AG04450 (cell line): ENCODE results near the gene NR1I2. TPM values are rescaled to one million over a fixed set of nuclear protein-coding genes. Genes with fewer than 3 reads are reported as not detected.

Experiments used
- CTCF ChIA-PET: fragments of 300-600, 350-600 bp; formaldehyde crosslinking; extraction: SDS; loops from one replicate; lab custom pipeline; 2022; ENCODE audit warnings: antibody characterized with exemption, inconsistent platforms; lab: Charles Lee
- POLR2A ChIA-PET: fragments of 350-600 bp; formaldehyde crosslinking; extraction: SDS; loops from one replicate; lab custom pipeline; 2021; ENCODE audit warnings: antibody characterized with exemption, inconsistent platforms; lab: Yijun Ruan, JAX
- DNase-seq: peaks from one replicate; pipeline ENCODE4 v3.0.0-alpha.2; 2011; ENCODE audit warnings: low read depth, low spot score
- H3K27ac ChIP-seq: one replicate; pipeline ENCODE4 v1.5.1; 2012; ENCODE audit warnings: low read depth, low read length, control low read depth
- H3K27me3 ChIP-seq: one replicate; pipeline ENCODE4 v1.6.0; 2012; ENCODE audit warnings: low read length; ENCODE audit not compliant: control insufficient read depth, insufficient read depth
- H3K4me3 ChIP-seq: 2 replicates; pipeline ENCODE4 v1.5.1; 2011; ENCODE audit warnings: mild to moderate bottlenecking, low read depth, low read length, control low read depth
- H3K9me3 ChIP-seq: 2 replicates; pipeline ENCODE4 v1.5.1; 2012; ENCODE audit warnings: low read length; ENCODE audit not compliant: control insufficient read depth, insufficient read depth
- CTCF ChIP-seq: IDR thresholded peaks from 2 replicates; pipeline ENCODE4 v1.5.1; 2011; ENCODE audit warnings: low read depth, low read length, control low read depth, inconsistent platforms
- polyA plus RNA-seq: library from polyadenylated mRNA; depleted of rRNA; stranded (reverse); fragments of >200 nt; gene quantifications from 2 replicates; pipeline ENCODE4 v1.2.3, GENCODE V29; 2011

Gene NR1I2
- polyA plus RNA-seq, 1 experiment = not detected

DNA sequence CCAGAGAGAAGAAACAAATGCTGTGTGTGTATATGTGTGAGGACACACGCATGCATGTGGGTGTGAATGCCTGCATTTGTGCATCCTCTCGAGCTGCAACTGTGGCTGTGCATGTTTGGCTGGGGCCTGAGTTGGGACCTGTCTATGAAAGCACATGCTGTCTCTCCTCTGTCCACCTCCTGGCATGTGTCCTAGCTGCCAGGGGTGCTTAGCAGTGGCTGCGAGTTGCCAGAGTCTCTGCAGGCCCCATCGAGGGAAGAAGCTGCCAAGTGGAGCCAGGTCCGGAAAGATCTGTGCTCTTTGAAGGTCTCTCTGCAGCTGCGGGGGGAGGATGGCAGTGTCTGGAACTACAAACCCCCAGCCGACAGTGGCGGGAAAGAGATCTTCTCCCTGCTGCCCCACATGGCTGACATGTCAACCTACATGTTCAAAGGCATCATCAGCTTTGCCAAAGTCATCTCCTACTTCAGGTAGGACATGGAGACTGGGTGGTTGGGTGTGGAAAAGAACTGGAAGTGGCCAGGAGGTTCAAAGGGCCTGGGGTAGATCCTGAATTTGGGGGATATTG lies 30.7 kb downstream of the NR1I2 start:
- no peaks in the 10 kb centered on the region; the same call in 1 of the 2 replicates for H3K9me3 ChIP-seq
- no peak overlapping the region for H3K4me3 ChIP-seq
- DNase-seq = no peak
- no peak for TF ChIP-seq CTCF
- CTCF ChIA-PET = no interaction called here
- peaks cover 29% of the 10 kb centered on the region for H3K27me3 ChIP-seq
- POLR2A ChIA-PET = no interaction called here
- H3K27ac ChIP-seq = no peak overlapping the region

GRCh38 chr3:119815716-119816115 lies 33.8 kb downstream of the NR1I2 start:
- ChIA-PET CTCF (no interaction called here), POLR2A (no interaction called here)
- no peak overlapping the region for H3K27ac ChIP-seq

GRCh38 chr3:119817071-119817470 lies 35.2 kb downstream of the NR1I2 start:
- ChIA-PET POLR2A (no interaction called here), CTCF (interaction anchor here (0.7 to 1.1 kb wide), 2 partner anchors 11 to 27 kb away, joined by 3 read pairs; no protein-coding TSS in a partner anchor)
- Histone ChIP-seq H3K27me3 (peaks cover 19% of the 10 kb centered on the region), H3K4me3 (no peak overlapping the region), H3K27ac (no peak overlapping the region), H3K9me3 (no peaks in the 10 kb centered on the region; the same call in 1 of the 2 replicates)
- no peak for TF ChIP-seq CTCF
- no peak for DNase-seq

More at GRCh38 chr3:119815716-119816115, 33.8 kb downstream of the NR1I2 start:
- Histone ChIP-seq H3K4me3 (no peak overlapping the region), H3K9me3 (no peaks in the 10 kb centered on the region; the same call in 1 of the 2 replicates), H3K27me3 (peaks cover 20% of the 10 kb centered on the region)
- DNase-seq = no peak
- no peak for TF ChIP-seq CTCF

DNA sequence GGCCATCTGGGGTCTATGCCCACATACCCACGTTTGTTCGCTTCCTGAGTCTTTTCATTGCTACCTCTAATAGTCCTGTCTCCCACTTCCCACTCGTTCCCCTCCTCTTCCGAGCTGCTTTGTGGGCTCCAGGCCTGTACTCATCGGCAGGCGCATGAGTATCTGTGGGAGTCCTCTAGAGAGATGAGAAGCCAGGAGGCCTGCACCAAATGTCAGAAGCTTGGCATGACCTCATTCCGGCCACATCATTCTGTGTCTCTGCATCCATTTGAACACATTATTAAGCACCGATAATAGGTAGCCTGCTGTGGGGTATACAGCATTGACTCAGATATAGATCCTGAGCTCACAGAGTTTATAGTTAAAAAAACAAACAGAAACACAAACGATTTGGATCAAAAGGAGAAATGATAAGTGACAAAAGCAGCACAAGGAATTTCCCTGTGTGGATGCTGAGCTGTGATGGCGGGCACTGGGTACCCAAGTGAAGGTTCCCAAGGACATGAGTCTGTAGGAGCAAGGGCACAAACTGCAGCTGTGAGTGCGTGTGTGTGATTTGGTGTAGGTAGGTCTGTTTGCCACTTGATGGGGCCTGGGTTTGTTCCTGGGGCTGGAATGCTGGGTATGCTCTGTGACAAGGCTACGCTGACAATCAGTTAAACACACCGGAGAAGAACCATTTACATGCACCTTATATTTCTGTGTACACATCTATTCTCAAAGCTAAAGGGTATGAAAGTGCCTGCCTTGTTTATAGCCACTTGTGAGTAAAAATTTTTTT lies 35.9 kb downstream of the NR1I2 start:
- ChIA-PET CTCF (interaction anchor here (1.1 kb wide), 1 partner anchor 11 kb away, joined by 3 read pairs; no protein-coding TSS in a partner anchor), POLR2A (no interaction called here)
- no peak overlapping the region for H3K27ac ChIP-seq
- H3K27me3 ChIP-seq = peaks cover 12% of the 10 kb centered on the region
- H3K4me3 ChIP-seq = no peak overlapping the region
- DNase-seq = no peak
- TF ChIP-seq CTCF = no peak
- H3K9me3 ChIP-seq = no peaks in the 10 kb centered on the region; the same call in 1 of the 2 replicates

DNA sequence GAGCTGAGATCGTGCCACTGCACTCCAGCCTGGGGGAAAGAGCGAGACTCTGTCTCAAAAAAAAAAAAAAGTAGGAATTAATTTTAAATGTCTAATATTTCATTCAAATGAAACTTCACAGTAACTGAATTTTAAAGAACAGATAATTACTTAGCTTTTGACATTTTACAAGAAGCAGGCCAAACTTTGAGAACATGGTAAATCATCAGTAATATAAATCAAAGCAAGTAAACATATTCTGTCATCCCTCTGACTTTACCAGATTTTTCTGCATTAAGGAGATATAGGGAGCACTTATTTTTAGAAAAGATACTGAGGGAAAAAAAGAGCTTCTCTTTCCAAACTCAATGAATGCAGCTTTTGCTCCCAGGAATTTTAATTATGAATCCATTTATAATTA lies 37.0 kb downstream of the NR1I2 start:
- H3K27me3 ChIP-seq = peaks cover 7% of the 10 kb centered on the region
- TF ChIP-seq CTCF = no peak
- H3K4me3 ChIP-seq = no peak overlapping the region
- no peak overlapping the region for H3K27ac ChIP-seq
- ChIA-PET CTCF (interaction anchor here (0.7 to 1.9 kb wide), 2 partner anchors 11 to 94 kb away, joined by 4 to 7 read pairs; no protein-coding TSS in a partner anchor), POLR2A (no interaction called here)
- no peak for DNase-seq
- H3K9me3 ChIP-seq = no peaks in the 10 kb centered on the region; the same call in 1 of the 2 replicates
